BE2C (cell line): ENCODE measurements around the gene SCGN.

Source experiments
- DNase-seq: peaks from one replicate; pipeline ENCODE4 v3.0.0-alpha.2; 2020
- H3K27me3 ChIP-seq: fragments of 250-450 bp; sonication (Bioruptor Pico); 2 replicates; pipeline ENCODE4 v1.5.1; 2020; ENCODE audit warnings: mild to moderate bottlenecking
- H3K36me3 ChIP-seq: fragments of 250-450 bp; sonication (Bioruptor Pico); 2 replicates; pipeline ENCODE4 v1.5.1; 2020; ENCODE audit warnings: mild to moderate bottlenecking
- H3K4me1 ChIP-seq: fragments of 250-450 bp; sonication (Bioruptor Pico); 2 replicates; pipeline ENCODE4 v1.5.1; 2020
- H3K4me3 ChIP-seq: 2 replicates; pipeline ENCODE4 v1.5.1; 2011; ENCODE audit warnings: low read depth, low read length
- H3K9me3 ChIP-seq: fragments of 250-450 bp; sonication (Bioruptor Pico); 2 replicates; pipeline ENCODE4 v1.5.1; 2020
- TF ChIP-seq, protein P1 (sequence below): IDR thresholded peaks from 2 replicates; pipeline ENCODE4 v1.5.1; 2012; ENCODE audit warnings: mild to moderate bottlenecking, low read depth, low read length

The SCGN gene

DNA sequence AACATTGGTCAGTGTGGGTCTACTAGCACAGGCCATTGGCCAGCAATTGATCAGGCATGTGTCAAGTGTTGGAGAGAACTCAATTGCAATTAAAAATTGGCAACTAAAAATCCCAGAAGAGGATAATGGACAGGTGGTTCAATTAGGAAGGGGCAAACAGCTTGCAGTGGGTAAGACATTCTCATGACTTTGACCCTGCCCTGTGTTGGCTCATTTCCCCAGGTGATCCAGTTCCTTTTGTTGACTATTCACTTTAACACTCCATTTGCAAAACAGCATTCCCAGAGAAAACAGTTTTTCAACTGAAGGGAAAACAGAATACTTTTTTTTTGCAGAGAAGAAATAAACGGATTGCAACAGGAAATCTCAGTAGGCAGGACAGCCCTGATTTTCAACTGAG lies 28.9 kb upstream of the SCGN start:
- DNase-seq = no peak
- H3K36me3 ChIP-seq = no peaks in the 10 kb centered on the region
- H3K4me3 ChIP-seq = no peak overlapping the region
- TF ChIP-seq, protein P1, sequence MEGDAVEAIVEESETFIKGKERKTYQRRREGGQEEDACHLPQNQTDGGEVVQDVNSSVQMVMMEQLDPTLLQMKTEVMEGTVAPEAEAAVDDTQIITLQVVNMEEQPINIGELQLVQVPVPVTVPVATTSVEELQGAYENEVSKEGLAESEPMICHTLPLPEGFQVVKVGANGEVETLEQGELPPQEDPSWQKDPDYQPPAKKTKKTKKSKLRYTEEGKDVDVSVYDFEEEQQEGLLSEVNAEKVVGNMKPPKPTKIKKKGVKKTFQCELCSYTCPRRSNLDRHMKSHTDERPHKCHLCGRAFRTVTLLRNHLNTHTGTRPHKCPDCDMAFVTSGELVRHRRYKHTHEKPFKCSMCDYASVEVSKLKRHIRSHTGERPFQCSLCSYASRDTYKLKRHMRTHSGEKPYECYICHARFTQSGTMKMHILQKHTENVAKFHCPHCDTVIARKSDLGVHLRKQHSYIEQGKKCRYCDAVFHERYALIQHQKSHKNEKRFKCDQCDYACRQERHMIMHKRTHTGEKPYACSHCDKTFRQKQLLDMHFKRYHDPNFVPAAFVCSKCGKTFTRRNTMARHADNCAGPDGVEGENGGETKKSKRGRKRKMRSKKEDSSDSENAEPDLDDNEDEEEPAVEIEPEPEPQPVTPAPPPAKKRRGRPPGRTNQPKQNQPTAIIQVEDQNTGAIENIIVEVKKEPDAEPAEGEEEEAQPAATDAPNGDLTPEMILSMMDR = no peak
- no peaks in the 10 kb centered on the region for H3K27me3 ChIP-seq
- H3K4me1 ChIP-seq = peaks cover 19% of the 10 kb centered on the region
- no peaks in the 10 kb centered on the region for H3K9me3 ChIP-seq

DNA sequence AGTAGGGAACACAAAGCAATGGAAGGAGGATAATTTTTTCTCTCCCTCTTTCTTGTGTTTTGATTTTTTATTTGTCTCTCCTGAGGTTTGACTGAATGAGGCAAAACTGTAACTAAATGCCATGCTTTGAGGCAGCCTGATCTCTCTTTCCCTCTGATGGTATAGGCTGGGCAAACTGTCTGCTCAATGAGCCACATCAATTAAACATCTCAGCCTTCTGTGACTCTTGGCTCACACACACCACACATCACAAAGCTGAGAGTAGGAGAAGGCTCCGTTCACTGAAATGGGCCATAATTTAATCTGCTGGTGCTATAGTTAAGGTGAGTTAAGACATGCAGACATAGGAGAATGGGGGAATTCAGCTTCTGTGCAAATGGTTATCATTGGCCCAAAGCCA lies 28.1 kb upstream of the SCGN start:
- Histone ChIP-seq H3K9me3 (no peaks in the 10 kb centered on the region; the same call in 1 of the 2 replicates), H3K4me3 (no peak overlapping the region), H3K36me3 (no peaks in the 10 kb centered on the region), H3K4me1 (peaks cover 27% of the 10 kb centered on the region), H3K27me3 (no peaks in the 10 kb centered on the region)
- peak; percentile 44 for DNase-seq
- TF ChIP-seq, protein P1 = no peak

DNA sequence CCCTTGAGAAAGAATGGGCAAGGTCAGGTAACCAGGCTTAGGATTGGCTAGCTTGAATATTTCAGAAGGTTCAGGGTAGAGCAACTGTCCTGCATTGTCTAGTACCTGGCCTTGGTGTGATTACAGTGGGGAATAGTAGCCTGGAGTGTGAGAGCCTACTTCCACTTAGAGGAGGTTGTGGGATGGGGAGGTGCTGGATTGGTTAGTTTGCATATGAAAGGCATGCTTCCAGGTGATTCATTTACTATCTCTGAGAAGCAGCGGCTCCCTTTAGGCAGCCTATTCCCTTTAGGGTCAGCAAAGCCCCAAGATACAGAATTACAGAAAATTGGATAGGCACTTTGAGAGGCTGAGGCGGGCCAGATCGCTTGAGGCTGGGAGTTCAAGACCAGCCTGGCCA lies 25.0 kb upstream of the SCGN start:
- no peaks in the 10 kb centered on the region; the same call in 1 of the 2 replicates for H3K9me3 ChIP-seq
- no peaks in the 10 kb centered on the region for H3K36me3 ChIP-seq
- TF ChIP-seq, protein P1 = no peak
- no peak overlapping the region for H3K4me3 ChIP-seq
- peaks cover 27% of the 10 kb centered on the region for H3K4me1 ChIP-seq
- H3K27me3 ChIP-seq = no peaks in the 10 kb centered on the region
- DNase-seq = no peak

DNA sequence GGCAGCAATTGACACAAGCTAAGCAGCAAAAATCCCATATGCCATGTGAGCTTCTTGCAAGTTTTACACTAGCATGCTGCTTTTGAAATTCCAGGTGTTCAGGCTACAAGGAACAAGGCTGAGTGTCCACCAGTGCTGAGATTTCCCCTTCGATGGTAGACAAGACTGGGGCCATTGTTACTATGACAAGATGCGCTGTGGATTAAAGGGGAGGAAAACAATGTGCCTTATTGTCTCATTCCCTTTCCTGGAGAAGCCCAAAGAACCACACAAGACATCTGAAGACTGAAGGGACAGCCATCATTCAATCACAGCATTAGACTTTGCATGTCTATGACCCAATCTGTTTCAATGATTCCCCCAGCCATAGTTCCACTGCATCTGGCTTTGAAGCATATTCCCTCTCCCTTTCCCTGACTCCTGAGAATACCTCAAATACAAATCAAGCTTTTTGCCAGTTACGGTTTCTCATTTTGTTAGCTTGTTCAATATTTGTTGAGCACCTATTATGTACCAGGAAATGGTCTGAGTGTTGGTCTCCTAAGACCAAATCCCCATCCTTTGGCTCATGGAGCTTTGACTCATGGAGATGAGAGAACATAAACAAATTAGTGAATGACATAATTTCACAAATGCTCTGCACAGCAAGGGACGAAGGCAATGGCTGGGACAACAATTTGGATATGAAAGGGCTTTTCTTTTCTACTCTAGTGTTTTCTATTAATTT lies 23.4 kb upstream of the SCGN start:
- Histone ChIP-seq H3K36me3 (no peaks in the 10 kb centered on the region), H3K27me3 (no peaks in the 10 kb centered on the region), H3K4me3 (no peak overlapping the region), H3K4me1 (peaks cover 26% of the 10 kb centered on the region), H3K9me3 (no peaks in the 10 kb centered on the region; the same call in 1 of the 2 replicates)
- TF ChIP-seq, protein P1 = no peak
- no peak for DNase-seq

DNA sequence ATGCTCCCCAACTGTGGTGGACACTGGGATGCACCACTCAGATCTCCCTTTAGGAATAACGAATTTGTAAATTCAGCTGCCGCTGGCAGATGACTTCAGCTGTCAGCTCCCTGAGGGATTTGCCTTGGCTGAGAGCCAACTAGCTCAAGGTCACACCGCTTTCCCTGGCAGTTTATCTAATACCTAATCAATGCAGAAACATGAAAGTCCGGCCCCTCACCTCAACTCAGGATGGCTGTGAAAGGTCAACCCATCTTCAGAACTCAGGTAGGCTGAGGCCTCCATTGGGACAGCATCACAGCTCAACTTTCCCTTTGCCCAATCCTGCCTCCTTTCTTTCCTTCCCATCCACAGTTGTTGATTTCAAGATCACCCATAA lies 22.8 kb upstream of the SCGN start:
- H3K36me3 ChIP-seq = no peaks in the 10 kb centered on the region
- H3K4me3 ChIP-seq = no peak overlapping the region
- TF ChIP-seq, protein P1 = no peak
- peaks cover 21% of the 10 kb centered on the region for H3K4me1 ChIP-seq
- peak; percentile 80 for DNase-seq
- no peaks in the 10 kb centered on the region for H3K27me3 ChIP-seq
- no peaks in the 10 kb centered on the region; the same call in 1 of the 2 replicates for H3K9me3 ChIP-seq

DNA sequence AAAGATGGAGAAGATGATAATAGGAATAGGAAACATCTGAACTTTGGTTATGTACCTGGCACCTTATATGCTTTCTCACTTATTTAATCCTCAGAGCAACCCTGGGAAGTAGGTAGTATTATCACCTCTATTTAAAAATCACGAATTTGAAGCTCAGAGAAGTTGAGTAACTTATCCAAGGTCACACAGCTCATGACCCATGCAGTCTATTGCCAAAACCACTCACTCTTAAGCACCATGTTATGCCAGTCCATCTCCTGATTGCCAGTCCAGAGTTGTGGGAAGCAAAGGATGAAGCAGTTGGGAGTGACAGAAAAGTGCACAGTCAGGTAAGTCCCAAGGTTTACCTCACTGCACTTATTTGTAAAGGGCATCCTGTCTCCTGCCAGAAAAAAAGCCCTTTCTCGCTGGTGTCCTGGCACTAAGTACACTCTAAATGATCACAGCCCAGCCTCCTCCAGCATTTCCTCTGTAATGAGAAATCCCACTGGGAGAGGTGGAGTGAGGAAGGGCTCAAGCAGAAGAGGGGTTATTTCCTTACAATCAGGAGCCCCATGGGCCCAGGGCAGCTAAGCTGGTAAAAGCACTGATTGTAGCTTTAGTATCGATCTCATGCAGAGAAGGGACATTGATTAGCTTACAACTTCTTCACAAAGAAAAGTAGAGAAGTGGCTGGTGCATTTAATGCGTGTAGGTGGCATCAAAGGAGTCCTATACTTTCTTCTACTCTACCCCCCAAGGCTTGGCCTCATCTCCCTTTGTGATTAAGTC lies 21.3 kb upstream of the SCGN start:
- no peaks in the 10 kb centered on the region for H3K27me3 ChIP-seq
- no peaks in the 10 kb centered on the region; the same call in 1 of the 2 replicates for H3K9me3 ChIP-seq
- peaks cover 20% of the 10 kb centered on the region for H3K4me1 ChIP-seq
- TF ChIP-seq, protein P1 = no peak
- H3K4me3 ChIP-seq = no peak overlapping the region
- no peaks in the 10 kb centered on the region for H3K36me3 ChIP-seq
- no peak for DNase-seq
